GM21367 (cell line): Measurements from ENCODE around the gene TSFM.

ENCODE experiments used
- ATAC-seq: cut with Tn5 transposase; IDR thresholded peaks from one replicate; pipeline ENCODE4 v1.9.1; 2021; ENCODE audit not compliant: unreplicated experiment

TSFM gene

GRCh38 chr12:57832966-57833365 lies 50.4 kb downstream of the TSFM start:
- ATAC-seq = no peak

- no peak for ATAC-seq
These were observed 51.1 kb downstream of the TSFM start for GRCh38 chr12:57833672-57834071.

GRCh38 chr12:57834086-57834876 lies 51.7 kb downstream of the TSFM start:
- no peak for ATAC-seq

GRCh38 chr12:57835366-57836288 lies 53.0 kb downstream of the TSFM start:
- ATAC-seq = no peak

- peak; percentile 40 for ATAC-seq
These were observed 54.1 kb downstream of the TSFM start for GRCh38 chr12:57836442-57837375.

GRCh38 chr12:57837864-57838562 lies 55.4 kb downstream of the TSFM start:
- ATAC-seq = no peak

GRCh38 chr12:57838594-57839302 lies 56.2 kb downstream of the TSFM start:
- peak; percentile 24 for ATAC-seq

- no peak for ATAC-seq
These were observed 57.4 kb downstream of the TSFM start for GRCh38 chr12:57839996-57840395.

GRCh38 chr12:57840726-57841125 lies 58.1 kb downstream of the TSFM start:
- ATAC-seq = no peak

GRCh38 chr12:57841445-57841844 lies 58.9 kb downstream of the TSFM start:
- ATAC-seq = no peak

- no peak for ATAC-seq
These were observed 60.0 kb downstream of the TSFM start for GRCh38 chr12:57842342-57843294.

- peak; percentile 12 for ATAC-seq
These were observed 62.3 kb downstream of the TSFM start for GRCh38 chr12:57844709-57845477.

GRCh38 chr12:57845478-57846284 lies 63.1 kb downstream of the TSFM start:
- ATAC-seq = peak; percentile 28

GRCh38 chr12:57846285-57846576 lies 63.6 kb downstream of the TSFM start:
- peak; percentile 0 for ATAC-seq

- peak; percentile 34 for ATAC-seq
These were observed 64.2 kb downstream of the TSFM start, which contains the start of gene CTDSP2 for GRCh38 chr12:57846577-57847319. CTDSP2 (minus strand) TSS chr12:57846729; CDS start chr12:57846435, 294 bp downstream.
